B cell (primary cell): ENCODE measurements around the gene ANKRD33B. TPM values are rescaled to one million over a fixed set of nuclear protein-coding genes. Genes with fewer than 3 reads are reported as not detected.
A peak's percentile ranks its signal among the peaks of the same experiment; 100 is the strongest.

Experiments used
- ATAC-seq: fragments of 200-7000 bp; cut with Tn5 transposase; one replicate; pipeline ENCODE4 v1.10.0; 2021; ENCODE audit warnings: low read depth, mild to moderate bottlenecking, moderate number of reproducible peaks, moderate library complexity
- CTCF ChIA-PET: fragments of 350-600 bp; sonication (Branson Sonifier 250); formaldehyde crosslinking; loops from one replicate; lab custom pipeline; 2021; ENCODE audit warnings: antibody characterized with exemption, inconsistent platforms; lab: Charles Lee
- POLR2A ChIA-PET: fragments of 350-600 bp; sonication (Branson Sonifier 250); formaldehyde crosslinking; loops from one replicate; lab custom pipeline; 2021; ENCODE audit warnings: antibody characterized with exemption; lab: Charles Lee
- DNase-seq: peaks from one replicate; pipeline ENCODE4 v3.0.0; 2013
- H2AFZ ChIP-seq: 2 replicates; pipeline ENCODE4 v1.6.1; 2012; ENCODE audit warnings: mild to moderate bottlenecking, low read depth, low read length; ENCODE audit not compliant: insufficient read depth, poor library complexity, severe bottlenecking
- H3K27ac ChIP-seq, 2 donors: 1 replicate in 1 of 2; 2 replicates in 1 of 2; pipeline ENCODE4 v1.5.1; 2012 to 2013; ENCODE audit warnings: low read length in 2 of 2, mild to moderate bottlenecking in 2 of 2, moderate library complexity in 1 of 2
- H3K27me3 ChIP-seq, 4 experiments: fragments of 200-600 bp in 1 of 4; sonication (generic) in 1 of 4; replicated peaks in 1 of 4; 1 replicate in 2 of 4; 2 replicates in 2 of 4; pipeline versions ENCODE4 v1.6.1 to v1.7.0; 2013 to 2016; ENCODE audit warnings: low read length in 3 of 4, mild to moderate bottlenecking in 2 of 4, mixed read lengths in 1 of 4, moderate library complexity in 1 of 4; ENCODE audit not compliant: insufficient read depth in 4 of 4, control insufficient read depth in 3 of 4; ENCODE audit errors: control extremely low read depth in 1 of 4
- H3K36me3 ChIP-seq, 2 experiments: replicated peaks in 1 of 2; 1 replicate in 1 of 2; 2 replicates in 1 of 2; pipeline versions ENCODE4 v1.6.1 to v1.7.1; 2013; ENCODE audit warnings: low read length in 1 of 2; ENCODE audit not compliant: insufficient read depth in 2 of 2, control insufficient read depth in 1 of 2; ENCODE audit errors: control extremely low read depth in 1 of 2, extremely low read depth in 1 of 2
- H3K4me1 ChIP-seq, 2 donors: fragments of 200-600 bp in 1 of 2; sonication (generic) in 1 of 2; 1 replicate in 1 of 2; 2 replicates in 1 of 2; pipeline versions ENCODE4 v1.5.1 to v1.6.1; 2013 to 2017; ENCODE audit warnings: low read length in 2 of 2; ENCODE audit not compliant: control insufficient read depth in 2 of 2, insufficient read depth in 2 of 2
- H3K4me2 ChIP-seq: replicated peaks from 2 replicates; pipeline ENCODE3; 2012; ENCODE audit warnings: mild to moderate bottlenecking, low read depth, low read length; ENCODE audit not compliant: poor library complexity, severe bottlenecking
- H3K4me3 ChIP-seq, 5 experiments: fragments of 200-600 bp in 1 of 5; sonication (generic) in 1 of 5; 1 replicate in 3 of 5; 2 replicates in 2 of 5; pipeline versions ENCODE4 v1.5.1 to v1.7.0; 2011 to 2016; ENCODE audit warnings: low read length in 4 of 5, mild to moderate bottlenecking in 4 of 5, low read depth in 2 of 5, control low read depth in 1 of 5, moderate library complexity in 1 of 5; ENCODE audit not compliant: insufficient read depth in 1 of 5; ENCODE audit errors: control extremely low read depth in 1 of 5, extremely low read depth in 1 of 5
- H3K79me2 ChIP-seq: fragments of 200-600 bp; sonication (generic); one replicate; pipeline ENCODE4 v1.6.0; 2016; ENCODE audit warnings: low read length; ENCODE audit not compliant: control insufficient read depth, insufficient read depth
- H3K9ac ChIP-seq: fragments of 200-600 bp; sonication (generic); 2 replicates; pipeline ENCODE4 v1.6.1; 2017; ENCODE audit warnings: mild to moderate bottlenecking, low read length, moderate library complexity
- H3K9me3 ChIP-seq, 3 donors: one replicate each; pipeline versions ENCODE4 v1.6.1 to v1.7.1; 2013; ENCODE audit warnings: low read length in 2 of 3; ENCODE audit not compliant: control insufficient read depth in 2 of 3, insufficient read depth in 1 of 3; ENCODE audit errors: control extremely low read depth in 1 of 3
- H4K20me1 ChIP-seq: 2 replicates; pipeline ENCODE4 v1.6.0; 2012; ENCODE audit warnings: mild to moderate bottlenecking, low read length; ENCODE audit not compliant: insufficient read depth, control insufficient read depth, poor library complexity, severe bottlenecking
- H3K27ac Mint-ChIP-seq: one replicate; pipeline ENCODE4 v1.8.0; 2021; ENCODE audit warnings: mixed read lengths
- H3K27me3 Mint-ChIP-seq: one replicate; pipeline ENCODE4 v1.8.0; 2021; ENCODE audit warnings: mixed read lengths
- H3K4me1 Mint-ChIP-seq: one replicate; pipeline ENCODE4 v1.8.0; 2021; ENCODE audit warnings: mixed read lengths
- H3K4me3 Mint-ChIP-seq: one replicate; pipeline ENCODE4 v1.8.0; 2021; ENCODE audit warnings: mixed read lengths
- H3K9me3 Mint-ChIP-seq: one replicate; pipeline ENCODE4 v1.8.0; 2022; ENCODE audit warnings: mixed read lengths; ENCODE audit not compliant: insufficient read depth
- CTCF ChIP-seq: fragments of 200-600 bp; IDR thresholded peaks from one replicate; pipeline ENCODE4 v1.8.0; 2022; ENCODE audit warnings: antibody characterized with exemption, mild to moderate bottlenecking
- EZH2 ChIP-seq: IDR thresholded peaks from 2 replicates; pipeline ENCODE4 v1.6.1; 2012; ENCODE audit warnings: borderline replicate concordance, low read depth, mild to moderate bottlenecking, moderate library complexity, low read length; ENCODE audit not compliant: insufficient read depth, poor library complexity, severe bottlenecking
- WGBS: methylation state at CpG from one replicate; pipeline ENCODE4 v1.1.5; 2013; ENCODE audit warnings: missing lambda C conversion rate; ENCODE audit not compliant: insufficient coverage; 5-methylcytosine and 5-hydroxymethylcytosine counted together
- intact Hi-C: fragments of 100-400 bp; cut with micrococcal nuclease; formaldehyde crosslinking; loops from one replicate; pipeline ENCODE4 v1.10.0; 2022
- polyA plus RNA-seq: library from polyadenylated mRNA; depleted of rRNA; stranded (reverse); fragments of >200 nt; gene quantifications from 2 replicates; pipeline ENCODE4 v1.2.3, GENCODE V29; 2012
- total RNA-seq, 2 donors: library from RNA; stranded (reverse); fragments of 120-200 nt in 1 of 2; gene quantifications; 1 replicate in 1 of 2; 2 replicates in 1 of 2; pipeline versions ENCODE4 v1.2.3 to v1.2.4, GENCODE V29; 2013 to 2022

The ANKRD33B gene
- total and polyA plus RNA-seq, 2 donors (not counting 1 experiment from before 2014, with no cell fraction given): 2.9 to 23.4 TPM

DNA sequence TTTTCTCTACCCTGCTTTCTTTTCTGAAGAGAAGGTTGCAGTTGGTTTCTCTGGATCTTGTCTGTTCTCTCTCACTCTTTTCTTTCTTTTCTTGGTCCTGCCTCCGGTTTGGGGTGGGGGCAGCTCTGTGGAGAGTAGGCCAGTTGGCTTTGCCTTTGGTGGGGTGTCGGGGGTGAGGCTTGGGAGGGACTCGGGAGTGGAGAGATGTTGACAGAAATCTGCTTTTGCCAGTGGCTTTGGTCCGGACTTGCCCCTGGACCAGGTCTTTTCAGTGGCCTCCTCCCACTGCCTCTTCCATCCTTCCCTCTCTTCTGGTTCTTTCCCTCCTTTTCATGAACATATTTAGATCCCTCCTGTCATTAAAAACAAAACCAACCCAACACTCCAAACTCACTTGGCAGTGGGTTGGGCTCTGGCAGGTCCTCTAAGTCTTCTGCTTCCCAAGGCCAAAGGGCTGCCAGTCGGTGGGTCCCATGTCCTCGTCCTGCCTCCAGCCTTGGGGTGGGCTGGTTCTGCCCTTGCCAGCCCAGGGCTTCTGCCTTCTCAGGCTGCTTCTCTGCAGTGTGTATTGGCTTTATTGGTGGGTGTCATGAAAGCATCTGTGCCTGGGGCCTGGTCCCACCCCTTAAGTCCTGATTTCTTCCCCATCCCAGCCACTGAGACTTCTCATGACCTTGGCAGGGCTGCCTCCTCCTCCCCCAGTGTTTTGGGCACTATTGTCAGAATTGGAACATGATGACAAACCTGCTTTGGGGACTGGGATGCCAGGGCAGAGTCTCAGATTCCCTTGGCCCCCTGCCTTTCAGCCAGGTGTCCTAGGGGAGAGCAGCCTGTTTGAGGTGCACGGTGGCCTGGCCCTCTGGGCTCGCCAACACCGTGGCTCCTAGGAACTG lies 16.9 kb downstream of the ANKRD33B start:
- CTCF ChIA-PET: interaction anchor here (1.7 to 3.4 kb wide), 2 partner anchors 15 to 47 kb away, joined by 7 to 13 read pairs; no protein-coding TSS in a partner anchor
- intact Hi-C loops: no loop called here
- peak overlapping the region; percentile 39 for H3K4me3 Mint-ChIP-seq

More for the DNA sequence above, 16.9 kb downstream of the ANKRD33B start:
- Histone ChIP-seq H3K4me2 (peak overlapping the region; percentile 69), H3K36me3 (no peaks in the 10 kb centered on the region), H4K20me1 (peaks cover 83% of the 10 kb centered on the region), H3K9ac (no peak overlapping the region), H3K79me2 (peaks cover 87% of the 10 kb centered on the region), H3K27ac (no peak overlapping the region), H3K4me3 (no peak overlapping the region), H2AFZ (no peak overlapping the region), H3K4me1 (peaks cover 80 to 87% of the 10 kb centered on the region in 2 donors), H3K27me3 (no peaks in the 10 kb centered on the region), H3K9me3 (no peaks in the 10 kb centered on the region)
- Mint-ChIP-seq H3K27me3 (no peaks in the 10 kb centered on the region), H3K27ac (no peak overlapping the region), H3K4me1 (peaks cover 95% of the 10 kb centered on the region), H3K9me3 (no peaks in the 10 kb centered on the region)
- ATAC-seq: no peak
- POLR2A ChIA-PET: interaction anchor here (0.6 kb wide), 1 partner anchor 19 kb away, joined by 5 read pairs; no protein-coding TSS in a partner anchor
- DNase-seq: peak; percentile 7
- no peak for TF ChIP-seq CTCF
- TF ChIP-seq EZH2: no peak
- WGBS: 94% methylated on average over 8 of the region's 9 CpGs
